SK-N-SH treated with all-trans-retinoic acid at 6 μM for 48 hours (cell line): Measurements from ENCODE around the gene UBE2Q1.

ENCODE experiments used
- ATAC-seq: fragments of 200-7000 bp; cut with Tn5 transposase; 3 replicates; pipeline ENCODE4 v1.9.1; 2020; ENCODE audit warnings: mild to moderate bottlenecking, moderate library complexity
- ARNTL ChIP-seq: fragments of 450-650 bp; formaldehyde crosslinking; IDR thresholded peaks from 2 replicates; pipeline ENCODE4 v1.5.0; 2020; ENCODE audit warnings: low read depth, mild to moderate bottlenecking, moderate library complexity, borderline replicate concordance
- BACH2 ChIP-seq: fragments of 250-450 bp; sonication (Bioruptor Pico); IDR thresholded peaks from 2 replicates; pipeline ENCODE4 v1.9.0; 2021; ENCODE audit warnings: mild to moderate bottlenecking, borderline replicate concordance
- CREB5 ChIP-seq: fragments of 250-450 bp; sonication (Bioruptor Pico); IDR thresholded peaks from 2 replicates; pipeline ENCODE4 v1.5.1; 2020; ENCODE audit warnings: low read depth, mild to moderate bottlenecking, moderate library complexity
- CSDC2 ChIP-seq: fragments of 250-450 bp; sonication (Bioruptor Pico); IDR thresholded peaks from 2 replicates; pipeline ENCODE4 v1.5.0; 2020; ENCODE audit warnings: mild to moderate bottlenecking, moderate library complexity
- CSRNP3 ChIP-seq: fragments of 250-450 bp; sonication (Bioruptor Pico); IDR thresholded peaks from 2 replicates; pipeline ENCODE4 v1.5.1; 2021; ENCODE audit warnings: mild to moderate bottlenecking, moderate library complexity
- ESRRG ChIP-seq: fragments of 250-450 bp; sonication (Bioruptor Pico); IDR thresholded peaks from 2 replicates; pipeline ENCODE4 v1.6.1; 2021; ENCODE audit warnings: mild to moderate bottlenecking
- GLIS3 ChIP-seq: fragments of 250-450 bp; sonication (Bioruptor Pico); IDR thresholded peaks from 2 replicates; pipeline ENCODE4 v1.5.0; 2020; ENCODE audit warnings: mild to moderate bottlenecking, moderate library complexity
- ISL1 ChIP-seq: fragments of 250-450 bp; sonication (Bioruptor Pico); IDR thresholded peaks from 2 replicates; pipeline ENCODE4 v2.1.2; 2022; ENCODE audit warnings: mild to moderate bottlenecking, moderate library complexity
- OSR1 ChIP-seq: fragments of 250-450 bp; sonication (Bioruptor Pico); IDR thresholded peaks from 2 replicates; pipeline ENCODE4 v1.8.0; 2022; ENCODE audit warnings: moderate library complexity, mild to moderate bottlenecking, inconsistent platforms
- PATZ1 ChIP-seq: fragments of 250-450 bp; sonication (Bioruptor Pico); IDR thresholded peaks from 2 replicates; pipeline ENCODE4 v1.8.0; 2020; ENCODE audit warnings: mild to moderate bottlenecking, moderate library complexity, borderline replicate concordance
- POU6F1 ChIP-seq: fragments of 250-450 bp; sonication (Bioruptor Pico); IDR thresholded peaks from 2 replicates; pipeline ENCODE4 v1.8.0; 2021; ENCODE audit warnings: low read depth, mild to moderate bottlenecking, moderate library complexity, borderline replicate concordance
- PPARA ChIP-seq: fragments of 250-450 bp; sonication (Bioruptor Pico); IDR thresholded peaks from 2 replicates; pipeline ENCODE4 v1.5.0; 2020; ENCODE audit warnings: mild to moderate bottlenecking, borderline replicate concordance
- RARB ChIP-seq: fragments of 250-450 bp; sonication (Bioruptor Pico); IDR thresholded peaks from 2 replicates; pipeline ENCODE4 v1.8.0; 2021; ENCODE audit warnings: mild to moderate bottlenecking, moderate library complexity
- SNAI2 ChIP-seq: fragments of 250-450 bp; sonication (Bioruptor Pico); IDR thresholded peaks from 2 replicates; pipeline ENCODE4 v1.5.0; 2020; ENCODE audit warnings: mild to moderate bottlenecking, moderate library complexity
- TOX ChIP-seq: fragments of 250-450 bp; sonication (Bioruptor Pico); IDR thresholded peaks from 2 replicates; pipeline ENCODE4 v1.8.0; 2021; ENCODE audit warnings: mild to moderate bottlenecking, moderate library complexity, borderline replicate concordance
- TSHZ2 ChIP-seq: fragments of 250-450 bp; sonication (Bioruptor Pico); IDR thresholded peaks from 2 replicates; pipeline ENCODE4 v1.5.0; 2020; ENCODE audit warnings: mild to moderate bottlenecking, moderate library complexity
- ZFP3 ChIP-seq: fragments of 250-450 bp; sonication (Bioruptor Pico); IDR thresholded peaks from 2 replicates; pipeline ENCODE4 v1.5.0; 2020; ENCODE audit warnings: mild to moderate bottlenecking, moderate library complexity
- ZFP30 ChIP-seq: fragments of 450-650 bp; formaldehyde crosslinking; IDR thresholded peaks from 2 replicates; pipeline ENCODE4 v1.5.0; 2022; ENCODE audit warnings: mild to moderate bottlenecking, moderate library complexity
- ZNF565 ChIP-seq: fragments of 450-650 bp; formaldehyde crosslinking; conservative IDR thresholded peaks from 2 replicates; pipeline ENCODE4 v1.5.0; 2020; ENCODE audit warnings: low read depth, mild to moderate bottlenecking, moderate library complexity
- ZNF70 ChIP-seq: fragments of 450-650 bp; formaldehyde crosslinking; IDR thresholded peaks from 2 replicates; pipeline ENCODE4 v1.5.0; 2020; ENCODE audit warnings: mild to moderate bottlenecking, moderate library complexity
- ZNF8 ChIP-seq: fragments of 450-650 bp; formaldehyde crosslinking; IDR thresholded peaks from 2 replicates; pipeline ENCODE4 v1.5.0; 2020; ENCODE audit warnings: mild to moderate bottlenecking, moderate library complexity

The UBE2Q1 gene

GRCh38 chr1:154514066-154514553, 44.4 kb downstream of the UBE2Q1 start:
- ATAC-seq: no peak
- TF ChIP-seq ZNF8 (CRISPR knock-in tag) (no peak), CREB5 (no peak), ZNF565 (CRISPR knock-in tag) (no peak), RARB (CRISPR knock-in tag) (no peak), OSR1 (CRISPR knock-in tag) (no peak), PPARA (CRISPR knock-in tag) (no peak), TSHZ2 (no peak), TOX (CRISPR knock-in tag) (no peak), ISL1 (no peak), ZNF70 (CRISPR knock-in tag) (no peak), POU6F1 (no peak), SNAI2 (CRISPR knock-in tag) (no peak), GLIS3 (CRISPR knock-in tag) (no peak)

GRCh38 chr1:154512760-154513159, 45.7 kb downstream of the UBE2Q1 start:
- TF ChIP-seq PATZ1 (CRISPR knock-in tag) (no peak), BACH2 (CRISPR knock-in tag) (no peak), GLIS3 (CRISPR knock-in tag) (no peak), PPARA (CRISPR knock-in tag) (no peak), SNAI2 (CRISPR knock-in tag) (no peak), RARB (CRISPR knock-in tag) (no peak), POU6F1 (no peak), TSHZ2 (no peak)
- no peak for ATAC-seq

- ATAC-seq: no peak
- TF ChIP-seq CSRNP3 (CRISPR knock-in tag) (no peak), GLIS3 (CRISPR knock-in tag) (no peak), ARNTL (CRISPR knock-in tag) (no peak), ZFP30 (no peak), TOX (CRISPR knock-in tag) (no peak), ZFP3 (CRISPR knock-in tag) (no peak), CREB5 (no peak), ESRRG (no peak), ZNF8 (CRISPR knock-in tag) (no peak), POU6F1 (no peak), CSDC2 (CRISPR knock-in tag) (no peak)
Measured at GRCh38 chr1:154503898-154504297, 54.6 kb downstream of the UBE2Q1 start.
